HG02885 (cell line): ENCODE results near the gene NRP1.

ENCODE experiments used
- ATAC-seq: cut with Tn5 transposase; IDR thresholded peaks from one replicate; pipeline ENCODE4 v1.9.1; 2021; ENCODE audit warnings: mild to moderate bottlenecking; ENCODE audit not compliant: unreplicated experiment, poor library complexity

The NRP1 gene

GRCh38 chr10:33295851-33296250, 38.6 kb downstream of the NRP1 start:
- ATAC-seq, result no peak

GRCh38 chr10:33293531-33294170, 40.8 kb downstream of the NRP1 start:
- no peak for ATAC-seq

DNA sequence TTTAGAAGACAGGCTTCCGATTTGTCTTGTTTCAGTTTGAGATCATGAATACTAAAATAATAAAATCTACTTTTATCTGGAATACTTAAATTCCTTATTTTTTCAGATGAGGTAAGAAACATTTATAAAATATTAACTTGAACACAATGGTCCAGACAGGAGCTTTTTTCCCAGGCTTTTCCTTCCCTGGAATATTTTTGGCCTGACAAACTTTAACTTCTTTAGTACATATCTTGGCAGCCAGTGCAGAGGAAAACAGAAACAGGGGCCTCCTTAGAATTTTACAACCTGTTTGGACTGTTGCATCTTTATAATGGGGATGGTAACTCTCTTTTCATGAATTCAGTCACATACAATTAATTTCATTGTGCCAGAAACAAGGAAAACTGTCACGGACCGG, 41.4 kb downstream of the NRP1 start:
- ATAC-seq, result no peak

- no peak for ATAC-seq
Observed at GRCh38 chr10:33291053-33291592, 43.3 kb downstream of the NRP1 start.

DNA sequence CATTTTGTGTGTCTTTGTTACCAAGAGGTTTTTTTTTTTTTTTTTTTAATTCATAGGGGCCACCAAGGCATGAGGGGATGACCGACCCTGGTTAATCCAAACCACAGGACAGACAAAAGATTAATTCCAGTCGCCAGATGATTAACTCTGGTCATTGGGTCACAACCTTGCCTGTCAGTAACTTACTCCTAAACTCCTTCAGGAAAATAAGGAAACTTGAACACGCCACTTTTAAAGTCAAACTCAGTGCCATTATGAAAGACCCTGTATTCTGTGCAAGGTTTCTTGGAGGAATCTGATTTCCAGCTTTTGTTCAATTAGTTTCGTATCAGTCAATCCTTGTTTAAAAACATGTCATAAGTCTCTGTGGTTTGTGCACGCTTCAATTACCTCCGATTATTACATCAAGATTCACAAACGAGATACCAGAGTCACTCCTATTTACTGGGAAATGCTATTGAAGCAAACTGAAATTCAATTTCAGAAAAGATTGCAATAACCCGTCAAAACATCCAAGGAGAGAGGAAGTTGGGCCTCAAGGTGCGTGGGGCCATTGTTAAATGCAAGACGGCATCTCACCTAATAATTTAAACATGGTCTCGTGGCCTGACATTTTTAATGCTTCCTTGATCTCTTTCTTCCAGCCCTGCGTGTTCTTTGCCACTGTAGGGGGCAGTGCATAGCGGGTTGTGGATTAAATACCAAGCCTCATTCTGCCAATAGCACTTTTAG, 44.0 kb downstream of the NRP1 start:
- ATAC-seq, result no peak

DNA sequence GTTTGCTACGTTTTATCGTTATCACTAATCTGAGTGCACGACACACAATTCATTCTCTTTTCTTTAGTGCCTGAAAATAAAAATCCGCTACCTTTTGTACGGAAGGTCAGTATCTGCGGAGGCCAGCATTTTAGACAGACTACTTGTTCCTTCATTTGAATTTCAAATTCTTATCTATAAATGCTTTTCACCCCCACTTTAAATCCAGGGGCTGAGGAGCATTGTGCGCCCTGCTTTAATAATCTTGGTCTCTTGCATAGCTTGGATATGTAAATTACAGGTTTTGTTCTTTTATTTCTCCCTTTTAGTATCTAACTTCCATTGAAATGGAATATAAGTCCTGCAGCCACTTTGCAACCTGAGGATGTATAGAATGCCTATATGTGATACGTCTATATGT, 44.7 kb downstream of the NRP1 start:
- ATAC-seq, result no peak

DNA sequence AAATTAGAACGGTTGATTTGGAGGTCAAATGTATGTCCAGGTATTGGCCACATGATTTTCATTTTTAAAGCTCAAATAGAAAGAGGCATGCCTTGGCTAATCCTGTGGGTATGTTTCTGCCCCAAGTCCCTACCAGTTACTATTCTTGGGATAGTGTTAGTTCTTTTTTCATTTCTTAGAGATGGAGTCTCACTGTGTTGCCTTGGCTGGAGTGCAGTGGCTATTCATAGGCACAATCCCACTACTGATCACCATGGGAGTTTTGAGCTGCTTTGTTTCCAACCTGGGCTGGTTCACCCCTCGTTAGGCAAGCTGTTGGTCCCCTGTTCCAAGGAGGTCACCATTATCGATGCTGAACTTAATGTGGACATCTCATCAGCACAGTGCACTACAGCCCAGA, 46.3 kb downstream of the NRP1 start:
- ATAC-seq, result no peak

- no peak for ATAC-seq
Observed at GRCh38 chr10:33287112-33287511, 47.4 kb downstream of the NRP1 start.

DNA sequence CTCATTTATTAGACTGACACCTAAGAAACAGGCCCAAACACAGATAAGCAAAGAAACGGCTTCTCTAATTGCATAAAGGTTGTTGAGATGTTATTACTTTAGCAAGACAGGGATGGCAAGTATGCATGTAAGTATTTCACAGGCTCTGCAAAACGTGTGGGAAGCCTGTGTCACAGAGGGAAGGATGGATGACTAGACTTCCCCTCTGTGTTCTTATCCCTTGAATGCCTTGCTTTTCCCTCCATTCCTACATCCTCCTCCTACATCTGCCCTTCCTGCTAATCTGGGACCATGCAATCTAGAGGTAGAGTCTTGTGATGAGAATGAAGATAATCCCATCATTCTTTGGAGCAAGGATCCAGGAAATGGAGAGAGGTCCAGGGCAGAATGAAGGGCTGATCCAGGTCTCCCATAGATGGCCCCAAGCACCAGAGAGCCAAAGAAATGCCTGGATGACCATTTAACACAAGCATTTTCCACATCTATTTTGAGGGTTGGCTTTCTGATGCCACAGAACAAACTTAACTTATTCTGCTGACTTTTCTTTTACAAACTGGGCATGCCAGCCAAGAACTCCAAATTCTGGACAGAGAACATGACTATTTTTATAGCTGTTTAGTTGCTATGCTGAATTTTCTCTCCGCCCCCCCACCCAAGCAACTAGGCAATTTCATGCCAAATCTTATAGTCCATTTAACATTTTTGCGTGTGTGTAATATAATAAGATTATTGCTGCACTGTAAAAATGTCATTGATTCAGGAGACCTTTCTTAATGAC, 48.1 kb downstream of the NRP1 start:
- ATAC-seq, result no peak

DNA sequence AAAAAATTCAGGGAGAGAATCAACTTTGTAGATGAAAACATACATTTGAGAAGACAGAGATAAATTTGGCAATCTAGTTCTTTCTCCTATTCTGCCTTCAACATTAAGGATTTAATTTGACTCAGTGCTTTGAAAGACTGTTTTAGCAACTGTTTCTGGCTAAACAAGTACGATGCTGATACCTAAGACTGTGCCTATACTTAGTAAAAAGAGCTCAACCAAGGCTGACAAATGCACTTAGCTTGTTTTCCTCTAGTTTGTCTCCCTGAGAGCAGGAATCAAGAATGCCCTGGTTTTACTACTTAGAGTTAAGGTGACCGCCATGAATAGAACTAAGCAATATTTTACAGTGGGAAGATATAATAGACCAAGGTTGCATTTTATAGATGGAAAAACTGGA, 49.5 kb downstream of the NRP1 start:
- ATAC-seq, result no peak

DNA sequence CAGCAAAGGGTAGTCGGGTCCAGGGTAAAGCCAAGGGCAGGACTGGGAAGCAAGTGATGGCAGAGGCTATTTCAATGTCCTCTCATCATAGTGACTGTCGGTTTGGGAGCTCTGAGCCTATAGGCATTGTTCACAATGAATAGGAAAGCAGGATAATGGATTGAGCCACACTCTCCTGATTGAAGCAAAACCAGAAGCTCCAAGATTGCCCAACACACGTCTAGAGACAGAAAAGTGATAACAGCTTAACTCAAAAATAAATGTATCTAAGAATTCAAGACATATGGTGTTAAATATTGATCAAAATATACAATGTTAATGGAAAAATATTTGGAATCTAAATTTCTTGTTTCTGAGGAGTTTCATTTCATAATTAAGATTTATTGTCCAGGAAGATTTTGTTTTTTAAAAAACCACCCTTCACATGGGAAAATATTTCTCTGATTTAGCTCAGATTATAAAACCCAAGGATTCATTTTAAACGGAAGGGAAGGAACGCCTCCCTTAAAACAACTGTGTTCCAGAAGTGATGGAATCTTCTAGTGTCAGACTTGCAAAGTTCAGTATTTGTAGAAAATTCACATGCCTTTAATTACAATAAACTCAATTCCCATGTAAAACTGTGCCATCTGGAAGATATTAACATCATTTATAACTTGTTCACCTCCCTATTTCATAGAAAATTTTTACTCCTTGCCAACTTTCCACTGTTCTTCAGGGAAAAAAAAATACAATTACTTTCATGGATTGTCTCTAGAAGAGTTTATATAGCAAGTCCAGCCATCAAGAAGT, 54.5 kb downstream of the NRP1 start:
- no peak for ATAC-seq

- ATAC-seq, result no peak
Observed at GRCh38 chr10:33279276-33279675, 55.2 kb downstream of the NRP1 start.

DNA sequence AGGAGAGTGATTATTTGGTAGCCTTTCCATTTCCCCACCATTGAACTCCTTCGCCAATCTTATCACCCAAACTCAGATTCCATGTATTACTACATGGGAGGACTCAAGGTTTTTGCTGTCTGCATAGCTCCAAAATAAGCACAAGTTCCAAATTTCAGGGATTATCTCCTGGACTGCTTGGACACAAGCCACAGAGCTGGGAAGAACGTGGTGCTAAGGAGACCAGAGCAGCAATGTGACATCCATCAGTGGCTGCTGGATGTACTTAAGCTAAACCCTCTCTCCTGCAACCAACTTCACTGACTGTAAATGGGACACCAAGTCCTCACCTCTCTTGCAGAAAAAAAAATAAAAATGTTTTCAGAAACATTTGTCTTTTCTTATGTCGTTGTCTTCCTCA, 56.3 kb downstream of the NRP1 start:
- ATAC-seq, result no peak

DNA sequence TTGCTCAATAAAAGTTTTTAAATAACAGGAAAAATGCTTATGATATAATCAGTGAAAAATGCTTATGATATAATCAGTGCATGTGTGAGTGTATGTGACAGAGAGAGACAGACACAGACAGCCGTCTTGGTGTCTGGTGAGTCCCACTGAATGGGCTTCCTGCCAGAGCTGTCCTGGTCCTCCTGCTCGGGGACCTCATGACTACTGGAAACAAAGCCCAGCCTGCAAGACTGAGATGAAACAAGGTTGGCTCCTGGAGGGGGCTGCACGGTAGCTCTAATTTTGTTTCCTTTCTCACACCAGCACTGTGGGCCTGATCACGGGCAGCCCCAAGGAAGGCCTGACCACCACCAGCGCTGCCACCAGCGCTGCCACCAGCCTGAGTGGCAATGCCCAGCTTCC, 57.3 kb downstream of the NRP1 start:
- no peak for ATAC-seq

DNA sequence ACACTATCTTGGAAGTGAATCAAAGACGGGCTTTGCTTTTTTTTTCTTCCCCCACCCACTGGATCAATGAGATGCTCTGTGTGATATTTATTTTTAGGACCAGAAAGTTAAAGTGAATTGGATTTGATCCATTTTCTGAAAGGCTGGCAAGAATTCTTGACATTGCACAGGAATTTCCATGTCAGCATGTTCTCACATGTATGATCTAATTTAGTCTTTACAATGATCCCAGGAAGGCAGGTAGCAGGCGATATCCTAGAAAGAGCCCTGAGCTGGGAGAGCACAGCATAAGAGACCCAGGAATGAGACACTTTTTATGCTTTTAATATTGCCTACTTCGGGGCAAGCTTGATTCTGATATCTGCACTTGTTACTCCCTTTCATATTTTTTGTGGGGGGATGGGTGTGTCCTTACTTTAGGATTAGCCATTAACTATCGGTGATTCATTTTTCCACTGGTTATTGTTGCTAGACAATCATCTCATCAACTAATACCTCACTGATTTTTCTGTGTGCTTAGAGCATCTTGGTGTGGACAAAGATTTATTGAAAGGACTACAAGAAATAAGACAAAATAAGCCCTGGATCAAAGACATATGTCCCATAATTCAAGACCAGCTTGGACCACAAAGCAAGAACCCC, 58.1 kb downstream of the NRP1 start:
- no peak for ATAC-seq

GRCh38 chr10:33274096-33274785, 60.2 kb downstream of the NRP1 start:
- ATAC-seq, result no peak

DNA sequence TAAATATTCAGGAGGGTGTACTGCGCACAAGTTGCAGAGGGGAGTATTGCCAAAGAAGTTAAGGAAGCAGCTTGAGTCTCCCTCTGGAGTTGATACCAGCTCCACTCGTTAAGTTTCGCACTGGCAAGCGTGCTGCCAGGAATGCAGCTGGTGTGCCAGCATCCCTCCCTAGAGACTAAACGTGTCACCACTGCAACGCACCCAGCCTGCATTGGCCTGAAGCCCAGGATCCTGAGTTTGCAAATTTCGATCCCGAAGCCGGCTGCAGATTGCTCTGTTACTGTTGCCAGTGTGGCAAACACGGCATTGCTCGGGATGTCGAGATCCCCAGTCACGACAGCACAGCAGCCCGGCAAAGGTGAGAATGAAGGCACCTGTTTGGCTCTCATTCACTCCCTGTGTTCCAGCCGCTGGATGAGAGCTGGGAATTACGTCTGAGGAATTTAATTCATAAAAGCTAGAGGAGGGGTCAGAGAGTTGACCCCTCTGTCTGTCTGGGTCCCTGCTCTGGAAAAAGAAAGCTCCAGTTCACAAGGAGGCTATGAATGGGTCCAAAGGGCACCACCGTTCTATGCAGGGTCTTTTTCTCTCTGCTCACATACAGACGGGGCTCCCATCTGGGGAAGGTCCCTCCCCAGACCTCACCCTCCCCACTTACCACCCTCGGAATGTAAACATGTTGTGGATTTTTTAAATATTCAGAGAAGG, 61.0 kb downstream of the NRP1 start:
- ATAC-seq, result no peak

- ATAC-seq, result no peak
Observed at GRCh38 chr10:33272635-33273034, 61.8 kb downstream of the NRP1 start.
